HG03432 (cell line): ENCODE results near the gene RAB7B.
"Not testable (repeated sequence)": the region's sequence is repeated elsewhere in the genome, so short reads cannot be mapped to it uniquely, and the experiment has no call there.

Source experiments
- ATAC-seq: cut with Tn5 transposase; IDR thresholded peaks from one replicate; pipeline ENCODE4 v1.9.1; 2021; ENCODE audit warnings: mild to moderate bottlenecking, moderate library complexity; ENCODE audit not compliant: unreplicated experiment

The RAB7B gene

GRCh38 chr1:205998457-205999241 is 4.5 kb downstream of the RAB7B start:
- ATAC-seq, result no peak

- not testable (repeated sequence) for ATAC-seq
Measured at GRCh38 chr1:205996641-205997040, 6.6 kb downstream of the RAB7B start.

- no peak for ATAC-seq
Measured at GRCh38 chr1:205994346-205994745, 8.8 kb downstream of the RAB7B start.

GRCh38 chr1:205993068-205993467 is 10.1 kb downstream of the RAB7B start:
- ATAC-seq, result no peak

GRCh38 chr1:205992218-205992882 is 10.8 kb downstream of the RAB7B start:
- ATAC-seq, result no peak

GRCh38 chr1:205991237-205991636 is 12.0 kb downstream of the RAB7B start:
- no peak for ATAC-seq

- no peak for ATAC-seq
Measured at GRCh38 chr1:205990226-205990625, 13.0 kb downstream of the RAB7B start.

GRCh38 chr1:205989786-205990185 is 13.4 kb downstream of the RAB7B start:
- no peak for ATAC-seq

- ATAC-seq, result no peak
Measured at GRCh38 chr1:205988585-205988995, 14.6 kb downstream of the RAB7B start.

GRCh38 chr1:205986861-205987260 is 16.3 kb downstream of the RAB7B start:
- ATAC-seq, result no peak

- no peak for ATAC-seq
Measured at GRCh38 chr1:205986292-205986691, 16.9 kb downstream of the RAB7B start.

- no peak for ATAC-seq
Measured at GRCh38 chr1:205985330-205986005, 17.7 kb downstream of the RAB7B start.

GRCh38 chr1:205983925-205984725 is 19.1 kb downstream of the RAB7B start:
- no peak for ATAC-seq

GRCh38 chr1:205981257-205981656 is 21.9 kb downstream of the RAB7B start:
- no peak for ATAC-seq

GRCh38 chr1:205980237-205980870 is 22.8 kb downstream of the RAB7B start:
- no peak for ATAC-seq

GRCh38 chr1:205979301-205979700 is 23.9 kb downstream of the RAB7B start:
- ATAC-seq, result no peak

- no peak for ATAC-seq
Measured at GRCh38 chr1:205978676-205979075, 24.5 kb downstream of the RAB7B start.

GRCh38 chr1:205977402-205978014 is 25.7 kb downstream of the RAB7B start:
- ATAC-seq, result peak; percentile 57

GRCh38 chr1:205976708-205977401 is 26.3 kb downstream of the RAB7B start:
- ATAC-seq, result no peak
